ENCODE data around the gene RETREG3. TPM values are rescaled to one million over a fixed set of nuclear protein-coding genes. Genes with fewer than 3 reads are reported as not detected.

The RETREG3 gene
- total and polyA plus RNA-seq, 9 of the 15 experiments (the other 6 are each of a cell fraction or from before 2014, with no cell fraction given) = 4.1 to 39.0 (median 16.9) TPM

DNA sequence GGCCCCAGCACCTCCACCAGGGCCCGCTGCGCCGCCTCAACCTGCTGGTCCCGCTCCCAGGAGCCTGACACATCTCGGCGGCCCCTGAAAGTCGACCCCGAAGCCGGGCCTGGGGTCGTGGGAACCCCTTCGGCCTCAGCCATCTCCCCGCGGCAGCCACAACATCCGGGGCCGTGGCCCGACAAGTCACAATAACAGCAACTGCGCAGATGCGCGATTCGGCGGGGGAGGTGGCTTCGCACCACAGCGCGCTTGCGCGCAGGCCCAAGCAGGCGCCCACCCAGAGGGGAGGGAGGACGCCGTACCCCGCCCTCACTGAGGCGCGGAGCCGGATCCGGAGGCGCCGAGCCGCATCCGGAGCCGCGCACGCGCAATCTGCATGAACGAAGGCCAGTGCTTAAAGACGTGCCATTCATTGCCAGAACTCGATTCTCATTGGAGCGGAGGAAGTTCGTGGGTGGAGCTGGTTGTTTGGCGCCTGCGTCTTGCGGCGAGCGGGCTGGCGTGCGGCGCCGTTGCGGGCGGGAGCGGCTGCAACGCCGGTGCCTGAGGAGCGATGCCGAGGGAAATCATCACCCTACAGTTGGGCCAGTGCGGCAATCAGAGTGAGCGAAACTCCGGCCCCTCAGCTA lies at the start of gene RETREG3, which contains the start of gene TUBG1 (continued):
- TF ChIP-seq ZKSCAN8 (CRISPR knock-in tag; IDR thresholded peaks at IDR 0.05) (no peak), NCOR1 (IDR thresholded peaks at IDR 0.05) (no peak), HDGF (IDR thresholded peaks at IDR 0.05) (no peak), HNRNPL (IDR thresholded peaks at IDR 0.05; ENCODE audit: low read depth, low read length) (no peak), FOSL1 (tag; conservative IDR thresholded peaks at IDR 0.05) (no peak), SPI1 (IDR thresholded peaks at IDR 0.05; ENCODE audit: borderline replicate concordance, low read depth, low read length) (peak; percentile 38; the same call in 1 of the 2 replicates), ZNF134 (CRISPR knock-in tag; conservative IDR thresholded peaks at IDR 0.05) (no peak), ZNF75A (CRISPR knock-in tag; IDR thresholded peaks at IDR 0.05) (no peak), ZNF133 (CRISPR knock-in tag; IDR thresholded peaks at IDR 0.05) (no peak), SMC3 (conservative IDR thresholded peaks at IDR 0.05; ENCODE audit: insufficient read depth, low read depth, low read length) (no peak), LARP7 (IDR thresholded peaks at IDR 0.05) (no peak; the same call in 1 of the 2 replicates), FUS (optimal IDR thresholded peaks at IDR 0.05; ENCODE audit: low read depth, low read length) (peak; percentile 70), FOXA3 (CRISPR knock-in tag; conservative IDR thresholded peaks at IDR 0.05 in 1 of 2, IDR thresholded peaks at IDR 0.05 in 1 of 2) (no peak), MTF1 (CRISPR knock-in tag; IDR thresholded peaks at IDR 0.05; ENCODE audit: borderline replicate concordance) (no peak), PURB (CRISPR knock-in tag; IDR thresholded peaks at IDR 0.05; ENCODE audit: low read depth) (no peak), NFXL1 (CRISPR knock-in tag; IDR thresholded peaks at IDR 0.05) (no peak), NR1H2 (CRISPR knock-in tag; IDR thresholded peaks at IDR 0.05) (no peak), ZNF23 (CRISPR knock-in tag; IDR thresholded peaks at IDR 0.05) (no peak), FOXJ2 (tag; IDR thresholded peaks at IDR 0.05) (no peak), ZNF583 (CRISPR knock-in tag; IDR thresholded peaks at IDR 0.05) (no peak), PHB2 (IDR thresholded peaks at IDR 0.05; ENCODE audit: low read depth) (no peak)
- TF ChIP-seq, protein P1, sequence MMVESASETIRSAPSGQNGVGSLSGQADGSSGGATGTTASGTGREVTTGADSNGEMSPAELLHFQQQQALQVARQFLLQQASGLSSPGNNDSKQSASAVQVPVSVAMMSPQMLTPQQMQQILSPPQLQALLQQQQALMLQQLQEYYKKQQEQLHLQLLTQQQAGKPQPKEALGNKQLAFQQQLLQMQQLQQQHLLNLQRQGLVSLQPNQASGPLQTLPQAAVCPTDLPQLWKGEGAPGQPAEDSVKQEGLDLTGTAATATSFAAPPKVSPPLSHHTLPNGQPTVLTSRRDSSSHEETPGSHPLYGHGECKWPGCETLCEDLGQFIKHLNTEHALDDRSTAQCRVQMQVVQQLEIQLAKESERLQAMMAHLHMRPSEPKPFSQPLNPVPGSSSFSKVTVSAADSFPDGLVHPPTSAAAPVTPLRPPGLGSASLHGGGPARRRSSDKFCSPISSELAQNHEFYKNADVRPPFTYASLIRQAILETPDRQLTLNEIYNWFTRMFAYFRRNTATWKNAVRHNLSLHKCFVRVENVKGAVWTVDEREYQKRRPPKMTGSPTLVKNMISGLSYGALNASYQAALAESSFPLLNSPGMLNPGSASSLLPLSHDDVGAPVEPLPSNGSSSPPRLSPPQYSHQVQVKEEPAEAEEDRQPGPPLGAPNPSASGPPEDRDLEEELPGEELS (CRISPR knock-in tag; IDR thresholded peaks at IDR 0.05; ENCODE audit: borderline replicate concordance) = 0 out of 2 replicates have a peak, but pooled peaks have one; percentile 70
- TF ChIP-seq, protein P2, sequence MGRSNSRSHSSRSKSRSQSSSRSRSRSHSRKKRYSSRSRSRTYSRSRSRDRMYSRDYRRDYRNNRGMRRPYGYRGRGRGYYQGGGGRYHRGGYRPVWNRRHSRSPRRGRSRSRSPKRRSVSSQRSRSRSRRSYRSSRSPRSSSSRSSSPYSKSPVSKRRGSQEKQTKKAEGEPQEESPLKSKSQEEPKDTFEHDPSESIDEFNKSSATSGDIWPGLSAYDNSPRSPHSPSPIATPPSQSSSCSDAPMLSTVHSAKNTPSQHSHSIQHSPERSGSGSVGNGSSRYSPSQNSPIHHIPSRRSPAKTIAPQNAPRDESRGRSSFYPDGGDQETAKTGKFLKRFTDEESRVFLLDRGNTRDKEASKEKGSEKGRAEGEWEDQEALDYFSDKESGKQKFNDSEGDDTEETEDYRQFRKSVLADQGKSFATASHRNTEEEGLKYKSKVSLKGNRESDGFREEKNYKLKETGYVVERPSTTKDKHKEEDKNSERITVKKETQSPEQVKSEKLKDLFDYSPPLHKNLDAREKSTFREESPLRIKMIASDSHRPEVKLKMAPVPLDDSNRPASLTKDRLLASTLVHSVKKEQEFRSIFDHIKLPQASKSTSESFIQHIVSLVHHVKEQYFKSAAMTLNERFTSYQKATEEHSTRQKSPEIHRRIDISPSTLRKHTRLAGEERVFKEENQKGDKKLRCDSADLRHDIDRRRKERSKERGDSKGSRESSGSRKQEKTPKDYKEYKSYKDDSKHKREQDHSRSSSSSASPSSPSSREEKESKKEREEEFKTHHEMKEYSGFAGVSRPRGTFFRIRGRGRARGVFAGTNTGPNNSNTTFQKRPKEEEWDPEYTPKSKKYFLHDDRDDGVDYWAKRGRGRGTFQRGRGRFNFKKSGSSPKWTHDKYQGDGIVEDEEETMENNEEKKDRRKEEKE (IDR thresholded peaks at IDR 0.05; ENCODE audit: borderline replicate concordance in 1 of 2, control insufficient read depth in 1 of 2, low read depth in 2 of 2, low read length in 1 of 2) = no peak
- TF ChIP-seq, protein P3, sequence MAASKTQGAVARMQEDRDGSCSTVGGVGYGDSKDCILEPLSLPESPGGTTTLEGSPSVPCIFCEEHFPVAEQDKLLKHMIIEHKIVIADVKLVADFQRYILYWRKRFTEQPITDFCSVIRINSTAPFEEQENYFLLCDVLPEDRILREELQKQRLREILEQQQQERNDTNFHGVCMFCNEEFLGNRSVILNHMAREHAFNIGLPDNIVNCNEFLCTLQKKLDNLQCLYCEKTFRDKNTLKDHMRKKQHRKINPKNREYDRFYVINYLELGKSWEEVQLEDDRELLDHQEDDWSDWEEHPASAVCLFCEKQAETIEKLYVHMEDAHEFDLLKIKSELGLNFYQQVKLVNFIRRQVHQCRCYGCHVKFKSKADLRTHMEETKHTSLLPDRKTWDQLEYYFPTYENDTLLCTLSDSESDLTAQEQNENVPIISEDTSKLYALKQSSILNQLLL (CRISPR knock-in tag; IDR thresholded peaks at IDR 0.05; ENCODE audit: borderline replicate concordance) = no peak
